ENCODE data around the gene AUTS2. TPM values are rescaled to one million over a fixed set of nuclear protein-coding genes. Genes with fewer than 3 reads are reported as not detected.

Gene AUTS2
- total RNA-seq, 1 experiment from 2014 or later: 7.4 TPM

DNA sequence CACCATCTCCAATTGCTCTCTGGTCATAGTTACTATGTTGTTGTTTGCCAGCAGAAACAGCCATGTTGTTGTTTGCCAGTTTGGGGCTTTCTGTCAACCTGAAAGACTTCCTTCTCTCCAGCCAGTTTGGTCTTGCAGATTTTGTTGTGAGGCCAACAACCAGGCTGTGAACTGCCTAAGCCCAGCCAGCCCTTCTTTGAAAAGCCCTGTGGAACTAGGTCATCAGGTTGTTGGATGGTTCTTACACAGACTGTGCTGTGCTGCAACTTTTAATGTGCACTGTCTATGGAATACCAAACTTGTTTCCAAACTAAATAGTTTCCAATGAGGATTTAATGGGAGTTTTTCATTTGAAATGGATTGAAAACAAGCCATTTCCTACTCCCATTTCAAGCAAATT lies 940.9 kb downstream of the AUTS2 start:
- DNase-seq (ENCODE audit: extremely low read depth, low read depth): no peak

DNA sequence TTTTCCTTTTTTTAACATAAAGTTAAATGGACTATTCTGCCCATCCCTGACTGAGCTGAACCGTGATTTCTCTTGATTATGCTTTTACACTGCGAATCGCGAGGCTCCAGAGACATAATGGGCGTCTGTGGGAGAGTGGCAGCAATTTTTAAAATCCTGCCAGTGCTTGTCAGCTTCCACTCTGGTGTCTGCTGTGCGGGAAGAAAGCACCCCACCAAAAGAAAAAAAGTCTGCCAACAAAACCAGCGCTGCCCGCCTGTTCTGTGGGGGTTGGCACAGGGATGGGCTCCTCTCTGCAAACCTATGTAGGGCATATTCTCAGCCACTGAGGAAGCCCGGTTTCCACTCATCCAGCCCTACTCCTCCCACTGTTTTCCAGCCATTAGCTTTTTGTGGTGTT lies 941.3 kb downstream of the AUTS2 start:
- no peak for DNase-seq (ENCODE audit: extremely low read depth, low read depth)

DNA sequence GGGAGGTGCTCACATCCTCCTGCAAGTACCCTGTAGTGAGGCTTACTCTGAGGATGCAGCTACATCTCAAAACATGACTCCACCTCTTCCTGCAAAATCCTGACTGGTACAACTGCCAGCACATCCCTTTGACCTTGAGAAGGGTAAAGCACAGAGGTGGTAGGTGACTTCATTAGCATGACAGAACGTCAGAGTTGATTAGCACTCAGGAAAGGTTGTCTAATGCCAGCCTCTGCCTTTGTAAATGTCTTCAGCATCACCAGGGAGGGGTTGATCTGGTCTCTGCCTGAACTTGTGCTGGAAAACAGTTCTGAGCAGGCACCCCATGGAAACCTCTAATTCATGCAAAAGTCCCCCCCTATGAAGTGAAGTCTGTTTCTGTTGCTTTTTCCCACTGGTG lies 942.4 kb downstream of the AUTS2 start:
- no peak for DNase-seq (ENCODE audit: extremely low read depth, low read depth)

DNA sequence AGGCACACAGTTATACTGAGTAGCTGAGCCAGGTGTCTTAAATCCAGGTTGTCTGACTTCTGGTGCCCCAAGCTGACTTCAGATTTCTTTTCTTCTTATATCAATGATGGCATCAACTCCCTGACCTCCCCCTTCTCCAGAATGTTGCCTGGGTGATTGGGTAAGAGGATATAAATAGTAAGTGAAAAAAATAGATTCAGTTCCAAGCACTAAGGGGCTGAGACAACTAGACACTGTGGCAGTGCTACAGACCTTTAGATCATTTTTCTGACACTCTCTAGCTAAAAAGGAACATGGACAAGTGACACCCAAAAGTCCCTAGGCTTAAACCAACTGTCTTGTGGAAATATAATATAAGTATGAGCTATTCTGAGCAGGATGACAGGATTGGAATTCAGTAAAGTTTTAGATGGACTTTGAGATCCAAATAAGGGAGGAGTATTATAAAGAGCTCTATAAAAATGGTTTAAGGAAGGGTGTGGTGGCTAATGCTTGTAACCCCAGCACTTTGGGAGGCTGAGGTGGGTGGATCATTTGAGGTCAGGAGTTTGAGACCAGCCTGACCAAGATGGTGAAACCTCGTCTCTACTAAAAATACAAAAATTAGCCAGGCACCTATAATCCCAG lies 944.6 kb downstream of the AUTS2 start:
- DNase-seq (ENCODE audit: extremely low read depth, low read depth): no peak

DNA sequence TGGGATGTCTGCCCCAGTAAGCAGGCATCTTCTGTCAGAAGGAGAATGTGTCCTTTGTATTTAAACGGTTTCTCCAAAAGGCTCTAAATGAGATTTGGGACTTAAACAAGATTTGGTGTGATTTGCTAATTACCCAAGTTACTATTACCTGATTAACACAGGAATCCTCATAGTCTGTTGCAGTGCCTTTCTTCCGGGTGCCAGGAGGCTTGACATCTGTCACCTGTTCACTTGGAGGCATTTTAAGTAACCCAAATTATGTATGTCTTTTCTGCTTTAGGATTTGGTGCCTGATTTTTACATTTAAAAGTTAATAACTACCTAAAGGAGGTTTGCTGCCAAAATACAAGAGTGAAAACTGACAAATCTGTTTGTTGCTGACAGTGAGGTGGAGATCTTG lies 945.7 kb downstream of the AUTS2 start:
- DNase-seq (ENCODE audit: extremely low read depth, low read depth): no peak

DNA sequence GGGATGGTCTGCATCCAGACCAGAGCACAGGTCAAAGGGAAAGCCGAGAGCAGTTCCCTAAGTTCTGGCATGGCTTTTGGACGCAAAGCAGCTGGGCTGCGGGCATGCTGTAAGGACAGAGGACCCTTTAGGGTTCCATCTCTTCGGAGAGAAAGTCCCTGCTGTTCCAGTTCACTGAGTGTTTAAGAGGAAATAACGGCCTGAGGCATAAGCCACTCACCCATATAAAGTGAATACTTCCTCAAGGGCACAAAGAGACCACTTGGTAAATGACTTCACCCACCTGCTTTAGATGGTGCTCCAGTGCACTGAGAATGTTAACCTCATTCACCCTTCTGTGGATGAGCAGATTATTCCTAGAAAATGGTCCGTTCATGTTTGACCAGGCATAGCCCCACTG lies 946.9 kb downstream of the AUTS2 start:
- DNase-seq (ENCODE audit: extremely low read depth, low read depth): no peak

DNA sequence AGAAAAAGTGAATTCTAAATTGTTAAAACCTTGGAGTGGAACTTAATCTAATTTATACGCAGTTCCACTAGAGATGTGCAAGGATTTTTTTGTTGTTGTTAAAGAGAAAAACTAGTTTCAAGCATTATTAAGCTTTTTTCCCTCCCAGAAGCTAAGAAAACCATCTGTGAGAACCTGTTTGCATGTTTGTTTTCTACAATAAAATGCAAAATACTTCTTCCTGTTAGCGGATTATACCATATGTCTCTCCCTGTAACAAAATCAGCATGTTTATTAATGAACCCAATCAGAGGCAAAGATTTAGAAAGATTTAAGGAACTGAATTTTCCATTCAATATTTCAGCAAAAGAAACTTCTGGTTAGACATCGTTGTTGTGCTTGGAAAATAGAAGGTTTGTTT lies 953.9 kb downstream of the AUTS2 start:
- DNase-seq (ENCODE audit: extremely low read depth, low read depth): no peak

DNA sequence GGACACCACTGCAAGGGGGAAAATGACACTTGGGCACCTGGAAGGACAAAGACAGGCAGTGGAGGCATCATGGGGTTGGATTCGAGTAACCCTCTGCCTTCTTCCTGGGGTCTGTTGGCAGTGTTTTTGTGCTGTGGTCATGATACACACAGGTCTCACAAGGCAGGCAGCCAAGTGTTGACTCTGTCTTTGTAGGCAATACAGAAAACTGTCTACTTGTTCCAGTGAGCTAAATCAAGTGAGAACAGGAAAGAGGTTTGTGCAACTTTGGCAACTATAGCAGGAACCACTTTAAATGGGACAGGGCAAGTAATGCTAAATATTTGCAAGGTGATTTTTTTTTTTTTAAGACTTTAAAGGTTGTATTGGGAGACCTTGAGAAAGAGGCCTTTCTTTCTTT lies 955.1 kb downstream of the AUTS2 start:
- DNase-seq (ENCODE audit: extremely low read depth, low read depth): no peak

DNA sequence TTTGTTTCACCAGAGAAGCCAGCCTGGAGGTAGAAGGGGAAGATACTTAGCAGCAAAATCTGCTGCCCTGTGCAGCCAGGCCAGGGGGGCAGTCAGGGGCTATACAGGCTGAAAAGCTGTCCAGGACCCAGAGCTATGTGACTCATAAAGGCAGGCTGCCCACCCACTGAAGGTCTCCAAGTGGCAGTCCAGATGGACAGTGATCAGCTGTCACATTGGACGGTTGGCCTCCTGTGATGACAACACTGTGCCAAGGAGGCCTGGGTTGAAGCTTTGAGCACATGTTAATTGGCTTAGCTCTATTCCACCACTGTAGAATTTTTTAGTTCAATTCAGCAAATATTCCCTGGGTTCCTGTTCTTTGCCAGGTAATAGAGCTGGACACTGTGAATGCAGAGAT lies 956.4 kb downstream of the AUTS2 start:
- DNase-seq (ENCODE audit: extremely low read depth, low read depth): no peak

DNA sequence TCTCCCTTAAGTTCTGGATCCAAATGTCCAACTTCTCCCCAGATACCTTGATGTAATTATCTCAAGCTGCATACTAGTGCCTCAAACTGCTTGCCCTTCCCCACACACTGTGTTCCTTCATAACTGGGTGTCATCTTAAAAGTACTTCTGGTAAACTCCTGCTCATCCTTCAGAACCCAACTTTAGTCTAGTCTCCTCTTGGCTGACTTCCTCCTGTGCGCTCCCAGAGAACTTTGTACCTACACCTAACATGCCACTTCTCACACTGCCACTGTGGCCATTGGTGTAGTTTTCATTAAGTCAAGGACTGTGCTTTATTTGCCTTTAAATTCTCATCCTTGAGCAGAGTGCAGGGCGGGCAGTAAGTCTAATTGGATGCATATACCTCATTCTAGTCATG lies 958.5 kb downstream of the AUTS2 start:
- no peak for DNase-seq (ENCODE audit: extremely low read depth, low read depth)

DNA sequence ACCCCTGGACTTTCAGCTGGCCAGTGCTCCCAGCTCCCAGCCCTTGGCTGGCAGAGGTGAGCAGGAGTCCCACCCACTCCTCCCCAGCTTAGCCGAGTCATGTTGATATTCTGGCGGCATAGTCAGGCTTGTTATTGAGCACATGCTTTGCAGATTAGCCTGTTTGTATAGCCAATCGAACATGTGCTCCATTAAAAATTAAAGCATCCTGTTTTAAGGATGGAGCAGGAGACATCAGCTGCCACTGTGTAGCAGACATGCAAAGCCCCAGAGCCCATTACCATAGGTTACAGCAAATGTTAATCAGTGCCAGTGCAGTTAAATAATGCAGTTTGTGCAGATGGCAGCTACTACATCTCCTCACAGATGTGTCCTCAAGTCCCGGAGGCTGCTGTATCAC lies 959.1 kb downstream of the AUTS2 start:
- no peak for DNase-seq (ENCODE audit: extremely low read depth, low read depth)

DNA sequence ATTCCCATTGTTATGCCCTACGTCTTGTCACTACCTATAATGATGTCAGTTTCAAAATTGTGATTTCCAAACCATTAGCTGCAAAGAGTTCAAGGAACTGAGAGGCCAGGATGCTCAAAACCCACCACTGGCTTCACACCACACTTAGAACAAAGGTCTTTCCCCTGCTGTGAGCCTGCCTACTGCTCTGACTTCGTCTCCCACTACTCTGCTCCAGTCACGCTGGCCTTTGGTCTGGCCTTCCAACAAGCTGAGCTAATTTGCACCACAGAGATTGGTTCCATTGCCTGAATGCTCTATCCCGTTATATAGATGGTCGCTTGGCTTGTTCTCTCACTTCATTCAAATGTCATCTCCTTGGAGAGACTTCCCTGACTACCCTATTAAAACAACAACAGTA lies 961.5 kb downstream of the AUTS2 start:
- no peak for DNase-seq (ENCODE audit: extremely low read depth, low read depth)

DNA sequence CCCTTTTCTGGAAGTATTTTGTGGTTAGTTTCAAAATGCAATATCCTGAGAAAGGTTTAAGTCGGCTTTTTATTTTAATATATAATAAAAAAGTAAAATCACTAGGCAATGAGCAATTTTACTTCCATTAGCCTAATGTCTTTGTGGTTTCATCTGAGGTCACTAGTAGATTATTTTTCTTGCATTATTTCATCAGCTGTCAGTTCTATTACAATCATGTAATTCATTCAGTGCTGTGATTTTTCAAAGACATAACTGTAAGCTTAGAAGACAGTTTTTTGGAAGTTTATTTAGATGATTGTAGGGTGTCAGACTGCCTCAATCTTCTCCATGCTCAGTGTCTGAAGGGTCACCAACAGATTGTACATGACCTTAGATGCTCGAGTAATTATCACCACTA lies 965.7 kb downstream of the AUTS2 start:
- no peak for DNase-seq (ENCODE audit: extremely low read depth, low read depth)

DNA sequence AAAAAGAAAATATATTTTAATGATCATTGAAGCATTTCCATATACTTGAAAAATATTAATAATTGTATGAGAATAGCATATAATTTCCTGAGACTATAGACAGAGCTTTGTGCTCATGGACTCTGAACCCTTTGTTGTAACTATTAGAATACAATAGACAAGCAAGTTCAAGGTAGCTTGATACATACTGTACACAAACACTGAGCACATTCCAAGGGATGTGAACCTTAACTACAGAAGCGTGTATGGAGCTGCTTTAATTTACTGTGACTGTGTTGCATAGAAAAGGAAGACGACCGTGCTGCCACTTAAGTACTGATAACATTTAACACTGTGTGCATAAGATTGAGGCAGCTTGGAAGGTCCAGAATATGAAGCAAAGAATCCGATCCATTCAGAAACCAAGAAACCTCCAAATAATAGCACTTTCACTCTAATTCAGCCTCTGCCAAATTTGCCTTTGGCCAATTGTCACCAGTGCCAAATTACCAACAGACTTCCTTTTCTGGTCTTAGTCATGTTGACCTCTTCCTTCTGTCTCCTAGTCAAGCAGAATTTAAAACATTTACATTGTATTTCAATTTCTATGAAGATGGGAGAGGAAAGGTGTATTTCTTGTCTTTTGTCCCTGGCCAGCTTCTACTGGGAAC lies 967.6 kb downstream of the AUTS2 start:
- DNase-seq (ENCODE audit: extremely low read depth, low read depth): no peak

DNA sequence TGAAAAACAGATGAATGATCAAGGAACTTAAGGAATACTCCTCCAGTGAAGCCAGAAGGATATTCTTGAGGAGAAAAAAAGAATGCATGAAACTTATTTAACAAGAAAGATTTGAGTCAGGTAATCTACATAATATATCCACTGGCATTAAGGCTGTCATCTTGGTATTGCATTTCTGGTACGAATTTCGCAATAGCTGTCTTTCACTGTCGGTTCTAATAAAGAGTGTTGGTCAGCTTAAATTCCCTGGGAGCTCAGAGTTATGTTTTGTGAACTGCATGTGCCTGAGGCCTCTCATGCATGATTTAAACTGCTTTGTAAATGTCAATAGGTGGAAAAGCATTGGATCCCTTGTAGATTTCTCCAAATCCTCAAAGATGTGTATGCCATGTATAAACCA lies 968.4 kb downstream of the AUTS2 start:
- no peak for DNase-seq (ENCODE audit: extremely low read depth, low read depth)

DNA sequence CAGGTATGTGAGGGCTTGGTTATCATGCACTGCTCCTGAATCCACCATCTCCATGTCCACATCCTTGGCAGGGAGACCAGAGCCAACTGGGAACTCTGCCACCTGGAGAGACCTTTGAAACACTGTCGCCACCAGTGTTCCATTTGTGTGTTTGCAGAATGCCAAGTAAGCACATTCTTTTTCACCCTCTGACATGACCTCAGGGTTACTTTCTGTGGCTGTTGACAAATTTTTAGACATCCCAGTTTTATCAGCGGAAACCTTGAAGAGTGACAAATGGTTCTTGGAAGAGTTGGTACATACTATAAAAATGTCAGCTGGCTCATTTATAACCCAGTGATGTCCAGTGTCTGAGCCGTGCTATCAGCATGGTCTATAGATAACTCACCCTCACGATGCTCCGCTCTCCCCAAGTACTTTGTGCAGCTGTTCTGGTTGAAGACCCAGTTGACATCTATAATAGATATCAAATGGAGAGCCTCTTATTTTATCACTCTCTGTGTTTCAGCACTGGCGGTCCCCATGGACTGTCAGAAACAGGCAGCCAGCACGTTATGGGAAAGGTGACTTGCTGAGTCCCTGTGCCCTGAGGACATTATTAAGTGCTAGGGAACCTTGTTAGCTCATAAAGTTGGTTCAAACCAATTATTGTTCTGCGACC lies 970.5 kb downstream of the AUTS2 start:
- DNase-seq (ENCODE audit: extremely low read depth, low read depth): no peak

DNA sequence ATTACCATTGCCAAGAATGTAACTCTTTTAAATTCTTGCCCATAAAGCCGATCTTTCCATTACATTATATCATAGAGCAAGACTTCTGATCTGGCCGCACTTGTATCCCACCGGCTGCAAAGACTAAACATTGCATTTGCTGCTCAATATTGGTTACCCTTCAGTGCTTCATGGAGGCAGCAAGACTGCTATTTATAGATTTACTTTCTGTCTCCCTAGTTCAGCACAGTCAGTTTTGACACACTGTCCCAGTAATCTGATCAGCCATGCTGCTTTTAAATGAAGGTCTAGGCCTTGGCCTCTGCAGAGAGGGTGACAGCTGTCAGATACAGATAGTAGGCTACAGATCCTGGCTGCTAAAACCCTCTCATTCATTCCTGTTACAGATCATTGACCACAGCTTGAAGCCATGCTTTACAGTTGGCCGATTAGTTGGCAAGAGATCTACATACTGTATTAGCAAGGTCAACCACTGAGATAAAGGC lies 971.1 kb downstream of the AUTS2 start:
- no peak for DNase-seq (ENCODE audit: extremely low read depth, low read depth)

DNA sequence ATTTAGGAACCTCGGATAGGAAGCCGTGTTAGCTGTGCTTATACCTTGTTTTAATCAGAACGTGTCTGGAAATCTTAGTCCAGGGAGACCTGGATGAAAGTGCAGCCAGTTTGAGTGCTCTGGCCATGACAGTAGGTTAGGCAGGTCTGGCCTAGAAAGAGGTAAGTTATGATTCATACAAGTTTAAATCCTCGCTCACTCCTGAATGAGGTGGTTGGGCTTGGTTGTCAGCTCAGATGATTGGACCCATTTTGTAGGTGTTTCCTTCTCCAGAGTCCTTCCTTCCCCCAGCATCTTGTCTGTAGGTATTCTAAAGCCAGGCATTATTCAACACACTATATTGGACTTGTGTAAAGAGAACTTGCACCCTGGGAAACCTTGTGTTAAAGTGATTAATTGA lies 971.8 kb downstream of the AUTS2 start:
- DNase-seq (ENCODE audit: extremely low read depth, low read depth): no peak

DNA sequence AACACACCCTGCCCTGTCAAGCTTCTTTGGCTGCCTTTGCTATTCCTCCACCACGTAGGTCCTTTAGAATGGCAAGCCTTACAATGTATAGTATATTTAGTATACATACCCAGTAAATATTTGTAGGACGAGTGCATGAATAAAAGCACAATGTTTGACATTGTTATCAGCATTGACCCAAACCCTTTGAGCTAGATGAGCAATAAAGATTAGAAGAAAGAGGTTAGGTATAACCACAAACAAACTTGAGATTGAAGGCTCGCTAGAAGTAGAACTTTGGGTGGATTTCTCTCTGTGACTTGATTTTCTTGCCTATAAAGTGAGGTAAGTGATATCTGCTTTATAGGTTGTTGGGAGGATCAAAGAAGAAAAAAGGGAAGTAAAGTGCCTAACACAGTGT lies 972.7 kb downstream of the AUTS2 start:
- DNase-seq (ENCODE audit: extremely low read depth, low read depth): no peak

DNA sequence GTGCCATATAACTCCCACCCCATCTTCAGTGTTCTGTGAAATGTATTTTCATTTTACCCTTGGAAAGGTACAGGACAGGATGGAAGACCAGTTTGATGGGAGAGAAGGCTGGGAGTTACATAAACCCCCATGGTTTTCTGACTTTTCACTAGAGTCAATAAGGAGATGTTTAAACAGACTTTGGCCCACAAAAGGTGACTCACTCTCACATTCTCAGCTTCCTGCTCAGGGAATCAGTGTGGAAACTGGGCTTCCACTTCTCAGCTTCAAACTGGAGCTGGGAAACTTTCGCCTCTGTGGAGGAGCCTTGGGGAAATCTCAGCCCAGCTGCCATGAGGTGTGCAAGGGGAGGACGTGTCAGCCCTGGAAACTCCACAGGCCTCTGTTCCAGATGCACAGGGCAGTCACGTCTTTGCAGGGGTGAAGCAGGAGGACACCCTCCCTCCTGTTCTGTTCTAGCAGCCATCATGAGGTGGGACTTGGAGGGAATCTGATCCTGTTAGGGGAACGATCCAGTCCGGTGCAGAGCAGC lies 973.2 kb downstream of the AUTS2 start:
- DNase-seq (ENCODE audit: extremely low read depth, low read depth): no peak

DNA sequence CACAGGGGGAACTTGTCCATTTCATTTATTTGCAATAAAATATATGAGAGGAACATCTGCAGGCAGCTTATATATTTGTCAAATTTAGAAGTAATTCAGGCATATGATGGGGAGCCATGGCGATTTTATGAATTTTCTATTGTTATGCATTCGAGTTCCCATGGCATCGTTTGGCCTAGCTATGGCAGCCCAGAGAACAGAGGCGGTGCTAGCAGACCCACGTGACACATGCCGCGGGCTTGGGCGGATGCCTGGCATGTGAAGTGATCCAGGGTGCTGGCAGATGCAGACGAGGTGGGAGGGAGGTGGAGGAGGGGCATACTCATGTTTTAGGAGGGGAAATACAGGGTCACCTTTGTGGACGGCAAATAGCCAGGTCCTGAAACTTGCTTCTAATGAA lies 973.7 kb downstream of the AUTS2 start:
- no peak for DNase-seq (ENCODE audit: extremely low read depth, low read depth)

DNA sequence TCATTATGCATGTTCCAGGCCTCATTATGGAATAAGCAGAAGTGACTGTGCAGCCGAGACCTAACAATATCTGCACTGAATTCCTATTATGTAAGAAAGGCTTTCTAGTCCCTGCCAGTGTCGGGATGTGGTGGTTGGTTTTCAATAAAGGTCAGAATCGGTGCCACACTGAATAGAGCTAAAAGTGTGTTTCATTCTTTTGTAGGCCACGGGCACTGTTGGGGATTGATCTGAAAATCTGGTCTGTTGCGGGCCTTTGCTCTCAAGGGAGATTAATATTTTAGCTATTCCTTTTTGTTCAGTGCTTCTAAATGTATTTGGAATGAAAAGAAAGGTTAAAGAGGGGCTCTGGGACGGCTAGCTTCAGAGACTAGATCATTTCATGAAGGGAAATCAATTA lies 974.3 kb downstream of the AUTS2 start:
- no peak for DNase-seq (ENCODE audit: extremely low read depth, low read depth)

Measured in NCI-H460 (cell line).